Fibroblast of lung (primary cell): ENCODE results near the gene CLASP1. TPM values are rescaled to one million over a fixed set of nuclear protein-coding genes. Genes with fewer than 3 reads are reported as not detected.
A peak's percentile ranks its signal among the peaks of the same experiment; 100 is the strongest.

Experiments used
- DNase-seq, 2 donors: peaks; one replicate each; pipeline versions ENCODE4 v3.0.0 to v3.0.0-alpha.2; 2010; ENCODE audit warnings: low read depth in 2 of 2
- H2AFZ ChIP-seq: 2 replicates; pipeline ENCODE4 v1.5.1; 2012; ENCODE audit warnings: low read length, control low read depth, inconsistent platforms
- H3K27ac ChIP-seq: 2 replicates; pipeline ENCODE4 v1.5.1; 2011; ENCODE audit warnings: low read length, control low read depth; ENCODE audit not compliant: insufficient read depth
- H3K27me3 ChIP-seq: 2 replicates; pipeline ENCODE4 v1.5.1; 2011; ENCODE audit warnings: mild to moderate bottlenecking, low read length; ENCODE audit not compliant: control insufficient read depth, insufficient read depth
- H3K36me3 ChIP-seq: 2 replicates; pipeline ENCODE4 v1.5.1; 2011; ENCODE audit warnings: low read length; ENCODE audit not compliant: control insufficient read depth, insufficient read depth
- H3K4me1 ChIP-seq: 2 replicates; pipeline ENCODE4 v1.5.1; 2011; ENCODE audit warnings: low read length; ENCODE audit not compliant: control insufficient read depth, insufficient read depth; ENCODE audit errors: extremely low read depth
- H3K4me2 ChIP-seq: 2 replicates; pipeline ENCODE4 v1.5.1; 2011; ENCODE audit warnings: low read length, control low read depth; ENCODE audit not compliant: insufficient read depth; ENCODE audit errors: extremely low read depth
- H3K4me3 ChIP-seq, 4 experiments: fragments of 200-600 bp in 1 of 4; sonication (generic) in 1 of 4; replicated peaks in 1 of 4; 2 replicates each; pipeline ENCODE4 v1.5.1; 2011 to 2016; ENCODE audit warnings: low read length in 4 of 4, low read depth in 3 of 4, mild to moderate bottlenecking in 3 of 4, control low read depth in 2 of 4, inconsistent platforms in 1 of 4, mixed read lengths in 1 of 4; ENCODE audit not compliant: insufficient read depth in 1 of 4; ENCODE audit errors: control extremely low read depth in 1 of 4
- H3K79me2 ChIP-seq: 2 replicates; pipeline ENCODE4 v1.5.1; 2012; ENCODE audit warnings: mild to moderate bottlenecking, low read length, inconsistent platforms; ENCODE audit not compliant: control insufficient read depth, insufficient read depth
- H3K9ac ChIP-seq: 2 replicates; pipeline ENCODE4 v1.5.1; 2011; ENCODE audit warnings: mild to moderate bottlenecking, low read length, control low read depth; ENCODE audit not compliant: insufficient read depth
- H3K9me3 ChIP-seq: 2 replicates; pipeline ENCODE4 v1.5.1; 2012; ENCODE audit warnings: low read depth, low read length; ENCODE audit not compliant: control insufficient read depth, insufficient read depth
- H4K20me1 ChIP-seq: 2 replicates; pipeline ENCODE4 v1.5.1; 2011; ENCODE audit warnings: low read length; ENCODE audit not compliant: control insufficient read depth, insufficient read depth; ENCODE audit errors: extremely low read depth
- CTCF ChIP-seq, 2 donors: IDR thresholded peaks in 1 of 2; conservative IDR thresholded peaks in 1 of 2; 1 replicate in 1 of 2; 2 replicates in 1 of 2; pipeline ENCODE4 v1.5.1; 2011 to 2012; ENCODE audit warnings: low read length in 2 of 2, control low read depth in 1 of 2, inconsistent platforms in 1 of 2, low read depth in 1 of 2, mild to moderate bottlenecking in 1 of 2
- EZH2 ChIP-seq: IDR thresholded peaks from 2 replicates; pipeline ENCODE4 v1.5.1; 2012; ENCODE audit warnings: low read length, control low read depth, mild to moderate bottlenecking; ENCODE audit errors: missing control alignments
- polyA plus RNA-seq, 2 donors: library from polyadenylated mRNA; depleted of rRNA in 1 of 2; stranded (reverse) in 1 of 2; unstranded in 1 of 2; fragments of >200 nt; gene quantifications; 2 replicates each; pipeline ENCODE4 v1.2.1, GENCODE V29; 2011 to 2012; ENCODE audit warnings: missing spikeins in 1 of 2
- total RNA-seq: library from RNA; depleted of rRNA; stranded (reverse); fragments of >200 nt; gene quantifications from 2 replicates; pipeline ENCODE4 v1.2.1, GENCODE V29; 2014

Gene CLASP1
- total and polyA plus RNA-seq, 2 donors (not counting 1 experiment from before 2014, with no cell fraction given) = 6.0 to 48.4 TPM

GRCh38 chr2:121532347-121532766 lies 116.9 kb downstream of the CLASP1 start:
- Histone ChIP-seq H3K9ac (no peak overlapping the region), H3K4me2 (no peak overlapping the region), H4K20me1 (no peaks in the 10 kb centered on the region), H3K4me1 (no peaks in the 10 kb centered on the region), H3K79me2 (peaks cover 23% of the 10 kb centered on the region), H3K4me3 (peak overlapping the region in 1 of 4 experiments; percentile 6), H3K27ac (peak overlapping the region; percentile 53), H3K9me3 (no peaks in the 10 kb centered on the region), H2AFZ (no peak overlapping the region), H3K27me3 (no peaks in the 10 kb centered on the region), H3K36me3 (no peaks in the 10 kb centered on the region)
- TF ChIP-seq EZH2 = no peak
- TF ChIP-seq CTCF (conservative IDR thresholded peaks at IDR 0.05 in 1 of 2, IDR thresholded peaks at IDR 0.05 in 1 of 2; ENCODE audit: low read depth in 1 of 2, low read length in 2 of 2) = no peak
- peak; percentile 73 to 74 for DNase-seq

- no peaks in the 10 kb centered on the region for H3K9me3 ChIP-seq
- peak overlapping the region; percentile 93 for H3K9ac ChIP-seq
- H3K79me2 ChIP-seq = peaks cover 22% of the 10 kb centered on the region
- H3K4me3 ChIP-seq = peak overlapping the region; percentile 71 to 87 (median 74)
- no peaks in the 10 kb centered on the region for H4K20me1 ChIP-seq
- peak overlapping the region; percentile 97 for H3K27ac ChIP-seq
- peaks cover under 1% of the 10 kb centered on the region for H3K36me3 ChIP-seq
- H3K4me2 ChIP-seq = peak overlapping the region; percentile 80
- TF ChIP-seq EZH2 (no peak), CTCF (conservative IDR thresholded peaks at IDR 0.05 in 1 of 2, IDR thresholded peaks at IDR 0.05 in 1 of 2; ENCODE audit: low read depth in 1 of 2, low read length in 2 of 2) (no peak)
- H3K27me3 ChIP-seq = no peaks in the 10 kb centered on the region
- H3K4me1 ChIP-seq = no peaks in the 10 kb centered on the region
- peak; percentile 81 to 84 for DNase-seq
- peak overlapping the region; percentile 81 for H2AFZ ChIP-seq
These were observed 119.0 kb downstream of the CLASP1 start for GRCh38 chr2:121530212-121530705.

- peak; percentile 67 to 68 for DNase-seq
- Histone ChIP-seq H3K4me1 (no peaks in the 10 kb centered on the region), H3K79me2 (peaks cover 20% of the 10 kb centered on the region), H3K36me3 (peaks cover 3% of the 10 kb centered on the region), H4K20me1 (no peaks in the 10 kb centered on the region), H2AFZ (peak overlapping the region; percentile 81), H3K9ac (peak overlapping the region; percentile 93), H3K4me3 (peak overlapping the region; percentile 71 to 87 (median 74)), H3K4me2 (peak overlapping the region; percentile 80), H3K27me3 (no peaks in the 10 kb centered on the region), H3K9me3 (no peaks in the 10 kb centered on the region), H3K27ac (peak overlapping the region; percentile 97)
- no peak for TF ChIP-seq EZH2
- TF ChIP-seq CTCF (conservative IDR thresholded peaks at IDR 0.05 in 1 of 2, IDR thresholded peaks at IDR 0.05 in 1 of 2; ENCODE audit: low read depth in 1 of 2, low read length in 2 of 2) = no peak
These were observed 119.6 kb downstream of the CLASP1 start for GRCh38 chr2:121529439-121530211.
